Heart right ventricle (tissue), 16 donors: ENCODE results near the gene EFL1. TPM values are rescaled to one million over a fixed set of nuclear protein-coding genes. Genes with fewer than 3 reads are reported as not detected.

ENCODE experiments used
- ATAC-seq, 8 donors: fragments of 200-7000 bp; cut with Tn5 transposase; one replicate each; pipeline ENCODE4 v1.9.1; 2020; ENCODE audit warnings: mild to moderate bottlenecking in 8 of 8, moderate library complexity in 8 of 8, moderate number of reproducible peaks in 1 of 8
- DNase-seq, 2 donors: peaks; one replicate each; pipeline ENCODE4 v3.0.0-alpha.2; 2020
- H3K27ac ChIP-seq, 10 donors: fragments of 200-600 bp; sonication (generic) in 2 of 10; one replicate each; pipeline versions ENCODE4 v1.5.0 to v1.8.0; 2020 to 2022; ENCODE audit warnings: mild to moderate bottlenecking in 3 of 10
- H3K27me3 ChIP-seq, 7 donors: fragments of 200-600 bp; one replicate each; pipeline ENCODE4 v1.8.0; 2021 to 2022; ENCODE audit warnings: mild to moderate bottlenecking in 2 of 7
- H3K36me3 ChIP-seq, 9 donors: fragments of 200-600 bp; sonication (generic) in 1 of 9; one replicate each; pipeline versions ENCODE4 v1.5.0 to v1.8.0; 2020 to 2022; ENCODE audit warnings: mild to moderate bottlenecking in 2 of 9
- H3K4me1 ChIP-seq, 9 donors: fragments of 200-600 bp; sonication (generic) in 1 of 9; one replicate each; pipeline versions ENCODE4 v1.5.0 to v1.8.0; 2020 to 2022; ENCODE audit warnings: mild to moderate bottlenecking in 4 of 9
- H3K4me3 ChIP-seq, 10 donors: fragments of 200-600 bp; sonication (generic) in 2 of 10; one replicate each; pipeline versions ENCODE4 v1.5.0 to v1.8.0; 2020 to 2022; ENCODE audit warnings: mild to moderate bottlenecking in 7 of 10, moderate library complexity in 2 of 10
- H3K9me3 ChIP-seq, 11 donors: fragments of 200-600 bp in 10 of 11; sonication (generic) in 2 of 11; one replicate each; pipeline versions ENCODE4 v1.5.0 to v1.8.0; 2013 to 2022; ENCODE audit warnings: mild to moderate bottlenecking in 2 of 11, control low read depth in 1 of 11, moderate library complexity in 1 of 11
- CTCF ChIP-seq, 9 donors: fragments of 200-600 bp; sonication (generic) in 2 of 9; IDR thresholded peaks; one replicate each; pipeline versions ENCODE4 v1.5.0 to v1.8.0; 2021 to 2022; ENCODE audit warnings: antibody characterized with exemption in 9 of 9, mild to moderate bottlenecking in 5 of 9, moderate library complexity in 1 of 9
- WGBS, 2 donors: extraction: QIAGEN DNeasy Blood & Tissue Kit; methylation state at CpG; one replicate each; pipeline ENCODE4 v1.1.7; 2013; ENCODE audit warnings: inconsistent platforms in 1 of 2; 5-methylcytosine and 5-hydroxymethylcytosine counted together
- intact Hi-C, 10 donors: fragments of 100-400 bp; cut with DNase I; formaldehyde crosslinking; loops; one replicate each; pipeline versions ENCODE4 v1.11.1 to v1.14.2; 2022
- polyA plus RNA-seq, 2 donors: library from polyadenylated mRNA; stranded (reverse); fragments of 200-250 nt; gene quantifications; one replicate each; pipeline ENCODE4 v1.2.3, GENCODE V29; 2013
- total RNA-seq, 10 donors: library from RNA; stranded (reverse); fragmentation: NEBNext Ultra II Directional in 3 of 10; extraction: Animal tissue kit (Norgen Biotek cat#: 25700) in 3 of 10; gene quantifications; one replicate each; pipeline versions ENCODE4 v1.2.1 to v1.2.4, GENCODE V29; 2021 to 2023
- donor health status: Arrhythmogenic right ventricular cardiomyopathy.
- donor health status: ischemic (EF 13 %, LVEDD 7.1; RV severe dilation, severe dysfunction).
- donor health status: healthy with polysubstance abuse.
- donor health status: DM: no; HTN: yes; CAD: no.
- donor health status: DM: no; HTN: no; CAD: no.
- donor health status: ischemic (EF 25% LVEDD 6.9; RV normal size, moderate dysfunction).
- donor health status: ischemic (EF 25% LVEDD 5.7; RV mildly dilated, moderate dysfunction).
- donor health status: healthy.
- donor health status: DM: yes; HTN: yes; CAD: no.
- donor health status: Ischemic cardiomyopathy.
- donor health status: ischemic (EF 35%, LVEDD 5.7; RV mildly dilated, moderate dysfunction).
- donor health status: nonischemic (EF 11% LVEDD 7.7; RV severe dilation, severe dysfunction).
- donor health status: DM: yes; HTN: yes; CAD: no.
- donor health status: PGD.
- donor health status: ischemic (EF 29% LVEDD 5.4; RV normal size, mild dysfunction).
- donor health status: nonischemic (EF 23%, LVEDD 6.1; RV moderate dilation, normal function).

The EFL1 gene
- total and polyA plus RNA-seq, 12 donors = 3.7 to 19.3 (median 13.5) TPM

- Histone ChIP-seq H3K36me3 (peaks cover 0 to 64% (median 0%) of the 10 kb centered on the region in 9 donors), H3K4me1 (peaks cover 0 to 8% (median 0%) of the 10 kb centered on the region in 9 donors), H3K4me3 (no peak overlapping the region), H3K9me3 (no peaks in the 10 kb centered on the region), H3K27ac (no peak overlapping the region), H3K27me3 (no peaks in the 10 kb centered on the region)
- ATAC-seq = no peak
- intact Hi-C loops = loop anchor here in 3 of 10 donors (5.0 to 10.0 kb wide), 2 partner anchors 654 to 661 kb away; no protein-coding TSS in a partner anchor
- TF ChIP-seq CTCF (IDR thresholded peaks at IDR 0.05) = no peak
- WGBS, 2 donors = 90 to 91% methylated on average over 3 of the region's 3 CpGs
- no peak for DNase-seq
Measured at GRCh38 chr15:82136120-82136519, 126.4 kb downstream of the EFL1 start.

DNA sequence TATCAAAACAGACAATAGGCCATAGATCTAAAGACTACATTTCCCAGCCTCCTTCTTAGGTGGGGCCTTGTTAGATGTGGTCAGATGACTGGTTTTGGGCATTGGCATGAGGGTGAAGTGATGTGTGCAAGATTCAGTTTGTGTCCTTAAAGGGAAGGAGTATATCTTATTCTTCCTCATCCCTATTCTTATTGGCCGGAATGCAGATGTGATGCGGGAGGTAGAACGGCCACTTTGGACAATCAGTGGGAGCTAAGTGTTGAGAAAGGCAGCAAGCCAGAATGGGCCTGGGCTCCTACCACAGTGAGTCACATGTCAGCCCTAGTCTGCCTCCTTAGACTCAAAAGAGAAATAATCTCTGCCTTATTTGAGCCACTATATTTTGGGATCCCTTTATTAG, 126.9 kb downstream of the EFL1 start:
- no peak for DNase-seq
- H3K4me1 ChIP-seq = peaks cover 0 to 8% (median 0%) of the 10 kb centered on the region in 9 donors
- no peak overlapping the region for H3K4me3 ChIP-seq
- 68 to 74% methylated on average over 3 of the region's 3 CpGs for WGBS, 2 donors
- intact Hi-C loops = loop anchor here in 3 of 10 donors (5.0 to 10.0 kb wide), 2 partner anchors 653 to 661 kb away; no protein-coding TSS in a partner anchor
- H3K36me3 ChIP-seq = peaks cover 0 to 68% (median 0%) of the 10 kb centered on the region in 9 donors
- TF ChIP-seq CTCF (IDR thresholded peaks at IDR 0.05) = no peak
- no peaks in the 10 kb centered on the region for H3K9me3 ChIP-seq
- no peaks in the 10 kb centered on the region for H3K27me3 ChIP-seq
- peak in 4 of 8 donors; percentile 53 to 76 (median 60) for ATAC-seq
- H3K27ac ChIP-seq = no peak overlapping the region

- 92 to 97% methylated on average over 3 of the region's 3 CpGs for WGBS, 2 donors
- intact Hi-C loops = loop anchor here in 1 of 10 donors (10.0 kb wide), 1 partner anchor 660 kb away; no protein-coding TSS in a partner anchor
- H3K27me3 ChIP-seq = no peaks in the 10 kb centered on the region
- DNase-seq (no peak), ATAC-seq (no peak)
- H3K36me3 ChIP-seq = peaks cover 0 to 80% (median 0%) of the 10 kb centered on the region in 9 donors
- no peaks in the 10 kb centered on the region for H3K9me3 ChIP-seq
- no peak for TF ChIP-seq CTCF (IDR thresholded peaks at IDR 0.05)
- no peak overlapping the region for H3K4me3 ChIP-seq
- H3K4me1 ChIP-seq = peaks cover 0 to 1% (median 0%) of the 10 kb centered on the region in 9 donors
- H3K27ac ChIP-seq = no peak overlapping the region
Measured at GRCh38 chr15:82134461-82134860, 128.1 kb downstream of the EFL1 start.

DNA sequence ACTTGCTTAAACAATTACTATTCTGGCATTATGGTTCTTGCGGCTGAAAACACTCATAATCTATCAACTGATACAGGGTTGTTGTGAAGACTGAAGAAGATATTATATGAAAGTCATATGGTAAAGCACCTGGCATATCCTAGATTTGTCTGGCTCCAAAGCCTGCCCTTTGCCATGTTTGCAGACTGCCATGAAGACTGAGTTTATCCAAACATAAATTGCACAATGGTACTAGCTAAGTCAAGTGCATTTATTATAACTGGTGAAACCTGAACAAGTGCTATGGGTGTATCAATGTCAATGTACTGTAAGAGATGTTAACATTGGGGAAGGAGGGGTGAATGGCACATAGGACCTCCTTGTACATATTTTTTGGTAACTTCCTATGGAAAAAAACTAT, 129.3 kb downstream of the EFL1 start:
- 95 to 100% methylated on average over 1 of the region's 1 CpG for WGBS, 2 donors
- peaks cover 0 to 88% (median 0%) of the 10 kb centered on the region in 9 donors for H3K36me3 ChIP-seq
- no peaks in the 10 kb centered on the region for H3K9me3 ChIP-seq
- no peaks in the 10 kb centered on the region for H3K4me1 ChIP-seq
- ATAC-seq (no peak), DNase-seq (no peak)
- TF ChIP-seq CTCF (IDR thresholded peaks at IDR 0.05) = no peak
- intact Hi-C loops = loop anchor here in 1 of 10 donors (10.0 kb wide), 1 partner anchor 658 kb away; no protein-coding TSS in a partner anchor
- no peak overlapping the region for H3K4me3 ChIP-seq
- H3K27ac ChIP-seq = no peak overlapping the region
- no peaks in the 10 kb centered on the region for H3K27me3 ChIP-seq
